Neural cell (in vitro differentiated cells): ENCODE results near the gene L2HGDH. TPM values are rescaled to one million over a fixed set of nuclear protein-coding genes. Genes with fewer than 3 reads are reported as not detected.

ENCODE experiments used
- H2AFZ ChIP-seq: fragments of 200-600, 300-800 bp; sonication (generic), shearing (Covaris generic); 2 replicates; pipeline ENCODE4 v1.6.0; 2014; ENCODE audit warnings: low read depth, mild to moderate bottlenecking, antibody characterized with exemption, low read length, moderate library complexity
- H3F3A ChIP-seq: fragments of 200-600 bp; shearing (Covaris generic); 2 replicates; pipeline ENCODE4 v1.6.1; 2016; ENCODE audit warnings: mild to moderate bottlenecking, moderate library complexity, mixed read lengths, antibody characterized with exemption, low read length; ENCODE audit not compliant: insufficient read depth, poor library complexity, severe bottlenecking
- H3K27ac ChIP-seq: fragments of 200-600, 300-800 bp; sonication (generic), shearing (Covaris generic); 2 replicates; pipeline ENCODE4 v1.5.1; 2014; ENCODE audit warnings: mild to moderate bottlenecking, low read length, moderate library complexity
- H3K27me3 ChIP-seq: fragments of 300-800, 200-600 bp; sonication (generic), shearing (Covaris generic); 2 replicates; pipeline ENCODE4 v1.6.0; 2014; ENCODE audit warnings: mild to moderate bottlenecking, low read depth, low read length, moderate library complexity; ENCODE audit not compliant: insufficient read depth
- H3K36me3 ChIP-seq: fragments of 300-800, 200-600 bp; sonication (generic), shearing (Covaris generic); 2 replicates; pipeline ENCODE4 v1.5.1; 2014; ENCODE audit warnings: mild to moderate bottlenecking, antibody characterized with exemption, low read length, moderate library complexity; ENCODE audit not compliant: insufficient read depth
- H3K4me2 ChIP-seq: fragments of 300-800, 200-600 bp; sonication (generic), shearing (Covaris generic); 2 replicates; pipeline ENCODE4 v1.6.0; 2014; ENCODE audit warnings: mild to moderate bottlenecking, low read length
- H3K4me3 ChIP-seq: fragments of 300-800, 200-600 bp; sonication (generic), shearing (Covaris generic); 2 replicates; pipeline ENCODE4 v1.5.1; 2014; ENCODE audit warnings: mild to moderate bottlenecking, low read length, moderate library complexity
- H3K79me2 ChIP-seq: fragments of 200-600 bp; shearing (Covaris generic); replicated peaks from 2 replicates; pipeline ENCODE4 v1.6.0; 2014; ENCODE audit warnings: mild to moderate bottlenecking, low read length, moderate library complexity; ENCODE audit not compliant: insufficient read depth
- H3K9ac ChIP-seq: fragments of 300-800, 200-600 bp; sonication (generic), shearing (Covaris generic); 2 replicates; pipeline ENCODE4 v1.6.1; 2016; ENCODE audit warnings: mild to moderate bottlenecking, low read length, mixed read lengths
- H3K9me2 ChIP-seq: fragments of 200-600 bp; shearing (Covaris generic); 2 replicates; pipeline ENCODE4 v1.6.1; 2016; ENCODE audit warnings: mild to moderate bottlenecking, low read length, mixed read lengths; ENCODE audit not compliant: insufficient read depth
- H3K9me3 ChIP-seq: fragments of 200-600, 300-800 bp; sonication (generic), shearing (Covaris generic); 2 replicates; pipeline ENCODE4 v1.6.1; 2016; ENCODE audit warnings: mild to moderate bottlenecking, mixed run types, low read length, moderate library complexity, mixed read lengths
- H4K20me1 ChIP-seq: fragments of 200-600 bp; shearing (Covaris generic); 2 replicates; pipeline ENCODE4 v1.6.1; 2016; ENCODE audit warnings: mild to moderate bottlenecking, mixed run types; ENCODE audit not compliant: insufficient read depth
- CTCF ChIP-seq: fragments of 450-650 bp; IDR thresholded peaks from 2 replicates; pipeline ENCODE4 v1.5.1; 2014; ENCODE audit warnings: antibody characterized with exemption, mild to moderate bottlenecking, moderate library complexity; ENCODE audit not compliant: poor library complexity, severe bottlenecking
- EP300 ChIP-seq: fragments of 450-650 bp; conservative IDR thresholded peaks from 2 replicates; pipeline ENCODE4 v1.6.1; 2014; ENCODE audit warnings: antibody characterized with exemption, mild to moderate bottlenecking, moderate library complexity; ENCODE audit not compliant: poor library complexity, severe bottlenecking
- EZH2 ChIP-seq: fragments of 200-600, 300-800 bp; shearing (Covaris generic), sonication (generic); IDR thresholded peaks from 2 replicates; pipeline ENCODE4 v1.6.1; 2014; ENCODE audit warnings: antibody characterized with exemption, low read length, borderline replicate concordance, mild to moderate bottlenecking; ENCODE audit not compliant: insufficient read depth, poor library complexity, severe bottlenecking
- MXI1 ChIP-seq: fragments of 450-650 bp; conservative IDR thresholded peaks from 2 replicates; pipeline ENCODE4 v1.6.1; 2014; ENCODE audit warnings: antibody characterized with exemption, mild to moderate bottlenecking; ENCODE audit not compliant: poor library complexity, severe bottlenecking
- POLR2AphosphoS5 ChIP-seq: IDR thresholded peaks from 2 replicates; pipeline ENCODE4 v1.6.1; 2012
- RAD21 ChIP-seq: fragments of 450-650 bp; conservative IDR thresholded peaks from 2 replicates; pipeline ENCODE4 v1.6.1; 2014; ENCODE audit warnings: antibody characterized with exemption, mild to moderate bottlenecking, moderate library complexity
- REST ChIP-seq: IDR thresholded peaks from 2 replicates; pipeline ENCODE4 v1.6.1; 2012; ENCODE audit warnings: borderline replicate concordance
- SMC3 ChIP-seq: fragments of 450-650 bp; conservative IDR thresholded peaks from 2 replicates; pipeline ENCODE4 v1.6.1; 2014; ENCODE audit warnings: antibody characterized with exemption, mild to moderate bottlenecking, moderate library complexity; ENCODE audit not compliant: poor library complexity
- TAF1 ChIP-seq: IDR thresholded peaks from 2 replicates; pipeline ENCODE4 v1.6.1; 2012; ENCODE audit warnings: low read depth
- polyA plus RNA-seq: library from polyadenylated mRNA; depleted of rRNA; stranded (reverse); fragments of >200 nt; gene quantifications from 2 replicates; pipeline ENCODE4 v1.2.3, GENCODE V29; 2014

Gene L2HGDH
- polyA plus RNA-seq, 1 donor from 2014 or later, result 8.9 TPM

GRCh38 chr14:50299585-50299984 lies 12.4 kb downstream of the L2HGDH start:
- H3K4me2 ChIP-seq, result no peak overlapping the region
- no peaks in the 10 kb centered on the region for H3K79me2 ChIP-seq

GRCh38 chr14:50290306-50290705 lies 21.7 kb downstream of the L2HGDH start:
- Histone ChIP-seq H3K27me3 (no peaks in the 10 kb centered on the region), H3K36me3 (peaks cover 4% of the 10 kb centered on the region), H3K4me3 (no peak overlapping the region), H3F3A (no peaks in the 10 kb centered on the region), H4K20me1 (no peaks in the 10 kb centered on the region), H3K9me3 (no peaks in the 10 kb centered on the region), H3K27ac (no peak overlapping the region), H3K4me2 (no peak overlapping the region), H3K9ac (no peak overlapping the region), H2AFZ (no peak overlapping the region), H3K79me2 (no peaks in the 10 kb centered on the region), H3K9me2 (no peaks in the 10 kb centered on the region)
- TF ChIP-seq RAD21, result no peak
- TF ChIP-seq POLR2AphosphoS5, result no peak
- no peak for TF ChIP-seq TAF1
- no peak for TF ChIP-seq SMC3
- TF ChIP-seq EP300, result no peak
- no peak for TF ChIP-seq MXI1
- TF ChIP-seq EZH2, result no peak
- no peak for TF ChIP-seq CTCF

More at GRCh38 chr14:50299585-50299984, 12.4 kb downstream of the L2HGDH start:
- Histone ChIP-seq H3K9me2 (no peaks in the 10 kb centered on the region), H3K9ac (no peak overlapping the region), H3K27ac (no peak overlapping the region), H4K20me1 (no peaks in the 10 kb centered on the region), H3K9me3 (no peaks in the 10 kb centered on the region), H2AFZ (no peak overlapping the region), H3K36me3 (peaks cover 4% of the 10 kb centered on the region), H3K27me3 (no peaks in the 10 kb centered on the region), H3K4me3 (no peak overlapping the region), H3F3A (no peaks in the 10 kb centered on the region)
- TF ChIP-seq EP300 (no peak), RAD21 (no peak), POLR2AphosphoS5 (no peak), SMC3 (no peak), CTCF (no peak), MXI1 (no peak), TAF1 (no peak), EZH2 (no peak), REST (no peak)
